GM18508 (cell line): ENCODE measurements around the gene C2orf81.
"Not testable (repeated sequence)": the region's sequence is repeated elsewhere in the genome, so short reads cannot be mapped to it uniquely, and the experiment has no call there.

Experiments
- ATAC-seq: cut with Tn5 transposase; IDR thresholded peaks from one replicate; pipeline ENCODE4 v1.9.1; 2021; ENCODE audit warnings: moderate number of reproducible peaks; ENCODE audit not compliant: insufficient read depth, unreplicated experiment

Gene C2orf81

DNA sequence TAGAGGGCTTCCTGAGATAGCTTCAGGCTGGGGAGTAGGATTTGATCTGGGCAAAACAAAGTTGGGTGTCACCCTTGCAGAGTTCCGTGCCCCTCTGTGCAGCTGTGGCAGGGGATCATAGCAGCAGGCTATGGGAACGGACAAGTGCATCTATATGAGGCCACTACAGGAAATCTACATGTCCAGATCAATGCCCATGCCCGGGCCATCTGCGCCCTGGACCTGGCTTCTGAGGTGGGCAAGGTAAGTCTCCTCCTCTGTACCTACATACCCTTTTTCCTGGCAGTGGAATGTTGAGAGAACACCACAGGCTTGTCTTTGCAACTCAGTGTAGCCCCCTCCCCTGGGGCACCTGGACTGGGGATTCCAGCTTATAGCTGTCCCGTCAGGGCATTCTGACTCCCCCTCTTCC lies 3.6 kb upstream of the C2orf81 start:
- no peak for ATAC-seq

DNA sequence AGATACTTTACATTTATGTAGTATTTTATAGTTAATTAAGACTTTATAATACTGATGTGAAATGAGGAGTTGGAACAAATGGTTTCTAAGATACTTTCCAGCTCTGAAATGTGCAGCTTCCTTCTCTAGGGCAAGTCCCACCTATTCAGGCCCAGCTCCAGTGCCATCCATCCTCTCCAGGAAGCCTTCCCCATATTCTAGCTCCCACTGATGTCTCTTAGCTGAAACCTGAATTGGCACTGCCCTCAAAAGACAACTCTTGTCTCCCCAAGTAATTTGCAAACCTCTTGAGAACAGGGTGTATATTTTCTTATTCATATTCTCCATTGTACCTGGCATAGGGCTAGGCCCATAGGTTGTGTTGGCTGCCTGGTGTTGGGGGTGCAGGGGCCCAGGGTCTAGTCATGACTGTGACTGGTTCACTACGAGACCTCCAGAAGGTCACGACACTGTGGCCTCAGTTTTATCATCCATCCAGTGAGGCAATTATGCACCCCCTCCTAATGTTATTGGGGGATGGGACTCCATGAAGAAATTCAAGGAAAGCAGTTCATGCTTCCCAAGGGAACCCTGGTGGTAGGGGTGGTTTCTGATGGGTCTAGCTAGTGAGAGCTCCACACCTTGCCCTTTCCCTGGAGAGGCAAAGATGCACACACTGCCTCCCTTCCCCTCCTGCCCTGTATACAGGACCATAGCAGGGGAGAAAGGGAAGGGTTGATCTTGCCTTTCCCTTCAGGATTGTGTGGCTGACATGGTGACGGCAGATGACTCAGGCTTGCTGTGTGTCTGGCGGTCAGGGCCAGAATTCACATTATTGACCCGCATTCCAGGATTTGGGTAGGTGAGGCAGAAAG lies 2.9 kb upstream of the C2orf81 start:
- no peak for ATAC-seq

DNA sequence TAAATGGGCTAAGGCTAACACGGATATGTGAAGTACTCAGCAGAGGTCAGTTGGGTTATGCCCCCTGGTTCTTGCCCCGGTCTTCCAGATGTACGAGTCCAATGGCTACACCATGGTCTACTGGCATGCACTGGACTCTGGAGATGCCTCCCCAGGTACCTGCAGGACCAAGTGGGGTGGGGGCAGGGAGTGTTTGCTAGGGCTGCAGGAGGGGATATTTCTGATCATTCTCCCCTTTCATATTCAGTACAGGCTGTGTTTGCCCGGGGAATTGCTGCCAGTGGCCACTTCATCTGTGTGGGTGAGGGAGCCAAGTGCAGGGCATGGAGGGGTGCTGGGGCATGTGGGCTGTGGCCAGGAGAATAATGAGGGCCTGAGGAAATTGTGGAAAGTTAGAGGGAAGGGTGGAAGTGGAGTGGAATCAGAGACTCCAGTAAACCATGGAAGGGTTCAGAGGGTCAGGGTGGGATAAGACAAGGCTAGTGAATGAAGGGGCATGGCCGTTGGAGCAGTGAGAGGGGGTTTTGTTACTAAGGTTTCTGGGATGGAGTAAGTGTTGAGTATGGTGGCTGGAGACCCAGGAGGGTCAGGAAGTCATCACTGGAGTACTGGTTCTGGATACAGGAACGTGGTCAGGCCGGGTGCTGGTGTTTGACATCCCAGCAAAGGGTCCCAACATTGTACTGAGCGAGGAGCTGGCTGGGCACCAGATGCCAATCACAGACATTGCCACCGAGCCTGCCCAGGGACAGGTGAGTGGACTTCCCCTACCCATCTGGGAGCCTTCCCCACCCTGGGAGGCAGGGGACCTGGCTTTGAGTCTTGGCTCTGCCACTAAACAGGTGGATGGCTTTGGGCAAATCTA lies 2.0 kb upstream of the C2orf81 start:
- ATAC-seq = no peak

DNA sequence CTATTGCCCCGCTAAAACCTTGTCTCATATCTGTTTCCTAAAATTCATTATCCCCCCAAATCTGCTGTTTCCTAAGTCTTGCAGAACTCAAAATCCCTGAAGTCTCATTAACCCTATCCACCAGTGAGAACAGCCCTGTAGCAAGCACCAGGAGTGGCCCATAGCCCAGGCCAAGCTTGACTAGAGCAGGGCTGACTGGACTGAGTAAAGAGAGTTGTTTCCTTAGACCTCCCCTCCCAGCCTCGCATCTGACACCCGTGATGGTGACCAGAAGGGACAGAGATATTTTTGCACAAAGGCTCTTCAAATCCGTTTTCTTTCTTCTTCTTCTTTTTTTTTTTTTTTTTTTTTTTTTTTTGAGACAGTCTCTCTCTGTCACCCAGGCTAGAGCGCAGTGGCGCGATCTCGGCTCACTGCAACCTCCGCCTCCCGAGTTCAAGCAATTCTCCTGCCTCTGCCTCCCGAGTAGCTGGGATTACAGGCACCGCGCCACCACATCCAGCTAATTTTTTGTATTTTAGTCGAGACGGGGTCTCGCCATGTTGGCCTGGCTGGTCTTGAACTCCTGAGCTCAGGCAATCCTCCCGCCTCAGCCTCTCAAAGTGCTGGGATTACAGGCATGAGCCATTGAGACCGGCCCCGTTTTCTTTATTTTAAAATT lies 846 bp downstream of the C2orf81 start:
- ATAC-seq = not testable (repeated sequence)

DNA sequence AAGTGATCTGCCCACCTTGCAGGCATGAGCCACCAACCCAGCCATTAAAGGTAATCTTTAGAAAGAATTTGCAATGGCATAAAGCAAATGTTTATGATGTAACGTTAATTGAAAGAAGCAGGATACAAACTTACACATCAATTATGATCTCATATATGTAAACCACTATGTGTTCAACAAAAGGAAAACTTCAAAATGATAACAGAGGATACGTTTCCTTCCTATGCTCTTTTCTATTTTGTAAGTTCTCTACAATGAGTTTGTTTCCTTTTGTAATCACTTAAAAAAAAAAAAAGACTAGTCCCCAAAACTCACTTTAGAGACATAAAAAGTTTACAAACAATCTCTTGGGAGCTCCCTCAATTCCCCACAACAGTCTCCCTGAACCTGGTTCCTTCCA lies 1.4 kb downstream of the C2orf81 start:
- ATAC-seq = no peak

DNA sequence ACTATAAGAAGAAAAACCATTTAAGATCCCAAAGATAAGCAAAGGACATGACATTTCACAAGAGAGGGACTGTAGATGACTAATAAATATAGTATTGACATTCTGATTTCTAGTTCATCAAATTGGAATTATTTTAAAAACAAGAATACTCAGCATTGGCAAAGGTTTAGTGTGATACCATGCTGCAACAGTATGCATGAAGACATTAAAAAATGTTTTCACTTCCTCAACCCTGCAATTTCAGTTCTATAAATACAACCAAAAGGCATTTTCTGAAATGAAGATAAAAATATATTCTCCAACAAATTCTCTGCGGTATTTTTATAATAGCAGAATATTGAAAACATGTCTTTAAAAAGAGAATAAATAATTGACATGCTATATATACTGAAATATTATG lies 2.1 kb downstream of the C2orf81 start:
- no peak for ATAC-seq

DNA sequence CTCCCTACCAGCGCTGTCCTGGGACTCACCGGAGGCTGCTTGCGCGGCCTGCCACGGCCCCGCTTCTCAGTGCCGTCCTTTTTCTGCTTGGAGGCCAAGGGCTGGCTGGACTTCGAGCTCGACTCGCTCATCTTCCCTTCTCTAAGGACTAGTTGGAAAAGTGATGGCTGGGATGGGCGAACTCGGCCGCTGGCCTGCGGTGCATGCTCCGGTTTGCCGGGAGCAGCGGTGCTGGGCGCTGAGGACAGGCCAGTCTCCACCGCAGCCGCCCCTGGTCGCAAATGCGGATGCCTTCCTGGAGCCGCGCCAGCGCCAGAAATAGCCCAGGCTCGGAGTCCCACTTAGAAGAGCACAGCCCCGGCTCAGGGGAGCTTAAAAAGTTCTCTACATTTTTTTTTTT lies 3.1 kb downstream of the C2orf81 start:
- no peak for ATAC-seq

DNA sequence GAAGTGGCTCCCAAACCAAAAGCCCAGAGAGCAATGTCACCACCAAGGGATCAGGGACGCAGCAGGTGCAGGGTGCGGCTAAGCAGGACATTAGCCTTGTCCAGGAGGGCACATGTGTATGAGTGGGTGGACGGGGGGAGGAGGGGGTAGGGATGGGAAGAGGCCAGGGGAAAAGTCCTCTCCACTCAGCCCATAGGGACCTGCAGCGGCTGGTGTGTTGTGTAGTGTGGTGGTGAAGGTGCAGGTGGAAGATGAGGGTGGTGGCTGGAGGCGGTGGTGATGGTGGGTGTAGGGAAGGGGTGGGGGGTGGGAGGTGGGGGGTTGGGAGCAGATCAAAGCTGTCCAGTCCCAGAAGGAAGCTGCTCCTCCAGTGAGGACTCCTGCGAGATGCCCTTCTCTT lies 3.7 kb downstream of the C2orf81 start:
- ATAC-seq = no peak

DNA sequence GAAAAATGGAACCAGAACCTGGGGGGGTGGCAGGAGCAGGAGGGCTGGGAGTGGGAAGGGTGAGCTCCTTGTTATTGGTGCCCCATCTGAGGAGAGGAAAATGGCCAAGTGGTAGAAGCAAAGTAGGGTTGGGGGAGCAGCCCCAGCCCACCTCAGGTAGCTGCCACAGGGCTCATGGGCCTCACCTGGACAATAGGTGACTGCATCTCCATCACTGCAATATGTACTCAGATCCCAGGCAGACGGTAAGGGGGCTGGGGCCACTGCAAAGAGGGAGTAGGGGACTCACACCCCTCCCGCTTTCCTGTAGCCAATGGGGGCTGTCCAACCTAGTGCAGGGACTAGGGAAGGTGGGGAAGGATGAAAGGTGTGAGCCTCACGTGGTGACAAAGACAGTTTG lies 4.2 kb downstream of the C2orf81 start:
- ATAC-seq = no peak

DNA sequence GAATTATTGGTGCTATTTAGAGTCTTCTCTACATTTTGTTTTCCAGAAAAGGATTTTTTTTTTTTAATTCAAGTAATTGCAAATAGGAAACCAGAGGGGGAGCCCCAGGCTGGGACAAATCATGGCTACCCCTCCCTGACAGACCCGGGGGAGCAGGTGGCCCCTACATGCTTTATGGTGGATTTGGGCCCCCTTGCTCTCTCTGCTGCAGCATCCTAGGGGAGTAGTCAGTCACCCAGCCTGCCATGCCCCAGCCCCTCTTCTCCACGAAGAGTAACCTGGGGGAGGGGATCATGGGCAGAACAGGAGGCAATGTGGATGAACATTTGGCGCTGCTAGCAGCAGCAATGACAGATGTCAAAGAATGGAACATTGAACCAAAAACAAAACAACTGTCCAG lies 4.6 kb downstream of the C2orf81 start:
- no peak for ATAC-seq

DNA sequence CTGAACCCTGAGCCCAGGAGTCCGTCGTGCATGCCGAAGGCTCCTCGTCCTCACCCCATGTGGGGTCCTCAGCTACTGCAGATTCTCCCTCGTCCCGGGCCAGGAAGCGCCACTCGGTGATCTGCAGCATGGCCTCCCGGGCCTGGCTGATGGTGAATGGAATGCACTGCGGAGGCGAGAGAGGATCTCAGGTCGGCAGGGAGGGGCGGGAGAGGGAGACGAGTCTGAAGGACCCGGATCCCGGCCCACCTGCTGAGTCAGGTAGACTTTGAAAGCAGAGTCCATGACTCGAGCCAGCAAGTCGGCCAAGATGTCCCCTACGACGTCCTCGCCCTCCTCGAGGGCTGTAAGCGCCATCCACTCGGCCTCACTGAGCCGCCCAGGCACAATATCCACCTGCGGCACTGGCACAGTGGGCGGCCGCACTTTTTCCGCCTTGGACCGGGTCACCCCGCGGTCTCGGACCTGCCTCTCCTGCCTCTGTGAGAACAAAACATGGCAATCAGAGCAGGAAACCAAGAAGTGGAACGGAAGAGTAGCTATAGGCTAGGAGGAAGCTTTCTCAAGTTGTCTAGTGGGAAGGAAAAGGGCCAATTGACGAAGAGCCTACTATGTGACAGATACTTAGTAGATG lies 5.5 kb downstream of the C2orf81 start:
- no peak for ATAC-seq

DNA sequence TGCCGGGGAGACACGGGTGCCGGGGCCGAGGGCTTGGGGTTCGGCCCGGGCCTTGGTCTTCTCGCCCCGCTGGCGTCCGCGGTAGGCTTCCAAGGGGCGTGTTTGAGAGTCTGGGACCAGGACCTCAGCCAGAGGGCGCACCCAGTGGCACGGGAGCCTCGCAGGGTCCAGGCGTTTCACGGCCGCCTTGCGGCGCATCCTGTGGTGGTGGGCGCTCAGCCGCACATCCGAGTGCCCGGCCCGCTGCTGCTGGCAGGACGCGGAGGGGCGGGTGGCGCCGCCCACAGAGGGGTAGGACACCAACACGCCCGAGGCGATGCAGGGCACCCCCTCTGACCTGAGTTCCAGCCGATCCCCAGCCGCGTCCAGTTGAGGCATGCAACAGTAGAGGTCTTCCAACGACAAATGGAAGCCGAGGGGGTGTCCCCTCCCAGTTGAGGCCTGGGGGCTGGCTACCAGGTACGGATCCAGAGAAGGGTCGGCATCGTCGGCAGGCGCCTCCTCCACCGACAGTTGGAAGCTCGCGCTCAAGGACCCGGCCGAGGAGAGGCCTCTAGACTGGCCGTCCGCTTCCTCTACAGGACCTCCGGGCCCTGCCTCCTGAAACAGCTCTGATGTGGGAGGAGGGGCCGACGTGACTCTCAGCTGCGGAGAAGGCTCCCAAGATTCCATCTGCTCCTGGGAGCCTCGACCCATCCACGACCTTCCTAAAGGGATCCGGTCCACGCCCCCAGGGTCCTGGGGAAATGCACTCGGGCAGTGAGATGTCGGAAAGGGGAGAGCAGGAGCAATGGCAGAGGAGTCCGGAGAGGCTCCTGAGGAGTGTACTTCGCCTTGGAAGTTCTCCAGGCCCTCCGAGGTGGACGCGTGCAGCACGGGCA lies 6.3 kb downstream of the C2orf81 start:
- ATAC-seq = no peak

DNA sequence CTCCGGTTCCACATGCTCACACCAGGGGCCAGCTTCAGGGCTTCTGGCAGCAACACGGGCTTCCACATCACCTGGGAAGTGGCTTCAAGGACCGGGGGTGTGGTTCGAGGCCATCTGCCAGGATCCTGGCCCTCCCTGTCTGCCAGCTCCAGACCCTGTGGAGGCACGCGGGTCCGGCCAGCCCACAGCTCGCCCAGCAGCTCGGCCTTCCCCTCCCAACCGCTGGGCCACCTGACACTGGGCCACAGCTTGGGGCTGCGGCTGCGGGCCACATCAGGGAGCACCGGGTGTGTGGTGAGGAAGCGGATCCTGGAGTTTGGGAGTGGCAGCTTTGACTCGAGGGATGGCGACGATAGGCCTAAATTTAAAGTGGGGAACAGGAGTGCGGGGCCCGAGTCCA lies 7.0 kb downstream of the C2orf81 start:
- ATAC-seq = no peak

DNA sequence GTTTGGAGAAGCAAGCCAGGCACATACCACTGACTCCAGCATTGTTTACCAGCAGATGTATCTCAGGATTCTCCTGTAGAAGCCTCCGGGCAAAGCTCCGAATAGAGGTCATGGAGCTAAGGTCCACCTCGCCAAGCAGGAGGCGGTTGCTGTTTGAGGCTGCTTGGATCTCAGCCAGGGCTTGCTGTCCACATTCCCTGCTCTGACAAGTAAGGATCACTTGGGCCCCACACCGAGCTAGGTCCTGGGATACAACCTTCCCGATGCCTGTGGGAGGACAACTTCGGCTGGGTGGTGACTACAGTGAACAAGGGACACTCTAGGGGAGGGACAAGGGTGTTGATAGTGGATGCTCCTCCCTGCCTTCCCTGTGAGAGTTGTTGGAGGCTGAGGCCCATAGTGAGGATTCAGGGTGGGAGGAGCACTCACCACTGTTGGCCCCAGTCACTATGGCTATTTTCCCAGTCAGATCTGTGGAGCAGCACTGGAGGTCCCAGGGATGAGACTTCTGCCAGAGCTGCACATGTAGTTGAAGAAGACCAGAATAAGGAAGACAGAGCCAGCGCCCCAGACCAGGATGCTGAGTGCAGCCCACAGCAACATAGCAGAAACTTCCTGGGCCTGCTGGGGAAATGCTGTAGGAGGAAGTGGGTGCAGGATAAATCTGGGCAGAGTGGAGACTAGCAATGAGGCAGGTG lies 8.3 kb downstream of the C2orf81 start:
- no peak for ATAC-seq

DNA sequence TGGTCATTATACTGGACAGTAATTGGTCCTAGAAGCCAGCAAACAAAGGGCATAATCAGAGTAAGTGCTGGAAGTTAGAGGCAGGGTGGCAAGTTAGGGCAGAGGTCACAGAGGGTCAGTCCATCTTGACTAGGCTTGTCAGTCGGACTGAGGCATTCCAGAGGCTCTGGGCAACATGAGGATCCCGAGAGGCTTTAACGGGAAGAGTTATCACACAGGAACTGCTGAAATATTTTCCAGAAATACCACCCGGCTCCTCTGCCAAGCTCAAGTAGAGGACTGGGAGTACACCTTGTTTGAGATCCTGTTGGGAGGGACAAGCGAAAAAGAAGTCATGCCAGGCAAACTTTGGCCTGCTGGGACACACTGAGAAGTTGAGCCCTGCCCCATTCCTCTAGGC lies 13.7 kb downstream of the C2orf81 start:
- no peak for ATAC-seq

DNA sequence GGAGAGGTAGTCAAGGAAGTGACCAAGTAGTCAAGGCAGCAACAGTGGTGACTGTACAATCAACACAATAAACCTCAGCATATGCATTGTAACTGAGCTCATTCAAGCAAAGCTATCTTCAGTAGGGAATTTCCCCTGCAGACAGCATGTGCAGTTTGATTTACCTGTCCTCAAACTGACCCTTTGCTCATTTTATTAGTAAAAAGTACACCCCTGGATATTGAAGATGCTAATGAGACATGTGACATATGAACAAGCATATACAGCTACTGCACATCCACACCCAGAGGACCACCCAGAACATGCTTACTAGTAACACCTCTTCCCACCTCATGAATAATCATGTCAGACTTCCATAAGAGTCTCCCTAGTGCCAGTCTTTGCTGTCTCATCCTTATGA lies 15.4 kb downstream of the C2orf81 start:
- no peak for ATAC-seq

DNA sequence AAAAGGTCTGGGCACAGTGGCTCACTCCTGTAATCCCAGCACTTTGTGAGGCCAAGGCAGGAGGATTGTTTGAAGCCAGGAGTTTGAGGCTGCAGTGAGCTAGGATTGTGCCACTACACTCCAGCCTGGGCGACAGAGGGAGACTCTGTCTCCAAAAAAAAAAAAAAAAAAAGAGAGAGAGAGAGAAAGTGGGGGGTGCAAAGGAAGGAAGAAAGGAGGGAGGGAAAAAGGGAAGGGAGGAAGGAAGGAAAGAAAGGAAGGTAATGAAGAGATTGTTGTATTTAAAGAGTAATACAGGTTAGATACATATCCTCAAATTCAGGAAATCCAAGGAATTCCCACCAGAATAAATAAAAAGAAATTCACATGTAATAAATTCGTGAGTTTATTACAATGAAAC lies 19.5 kb downstream of the C2orf81 start:
- no peak for ATAC-seq

DNA sequence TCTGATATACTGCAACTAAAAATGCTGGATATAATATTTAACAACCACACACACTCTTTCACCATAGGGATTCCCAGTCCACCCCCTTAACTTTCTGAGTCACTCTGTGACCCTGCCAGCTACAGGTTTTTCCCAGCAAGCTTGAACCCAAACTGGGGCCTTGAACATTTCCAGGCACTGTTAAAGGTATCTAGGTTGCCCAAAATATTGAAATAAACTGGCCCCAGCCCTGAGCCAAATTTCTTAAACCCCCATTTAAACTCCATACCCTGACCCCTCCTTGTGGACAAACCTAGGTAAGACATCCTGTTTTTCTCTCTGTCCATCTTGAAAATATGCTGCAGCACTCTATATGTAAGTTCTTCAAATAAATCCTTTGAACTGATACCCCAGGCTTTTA lies 21.6 kb downstream of the C2orf81 start:
- ATAC-seq = no peak

DNA sequence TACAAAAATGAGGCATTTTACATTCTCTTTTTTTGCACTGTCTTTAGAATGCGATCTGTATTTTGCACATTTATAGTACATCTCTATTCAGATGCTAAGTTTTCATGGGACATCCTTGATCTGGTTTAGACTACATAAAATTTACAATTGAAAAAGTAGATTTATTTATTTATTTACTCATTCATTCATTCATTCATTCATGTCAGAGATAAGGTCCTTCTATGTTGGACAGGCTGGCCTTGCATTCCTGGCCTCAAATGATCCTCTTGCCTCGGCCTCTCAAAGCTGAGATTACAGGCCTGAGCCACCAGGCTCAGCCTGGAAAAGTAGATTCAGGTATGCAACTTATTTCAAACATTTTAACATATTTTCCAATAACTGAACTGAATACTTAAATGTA lies 25.3 kb downstream of the C2orf81 start:
- no peak for ATAC-seq
